Prostate gland (tissue), 1 donor: ENCODE measurements around the gene TMEM198.

ENCODE experiments used
- POLR2A ChIP-seq: fragments of 450-650 bp; IDR thresholded peaks from one replicate; pipeline ENCODE4 v1.6.1; 2016; ENCODE audit warnings: antibody characterized with exemption, mild to moderate bottlenecking
- POLR2AphosphoS5 ChIP-seq: sonication (generic); formaldehyde crosslinking; IDR thresholded peaks from one replicate; pipeline ENCODE4 v1.6.1; 2017; ENCODE audit warnings: antibody characterized with exemption

GRCh38 chr2:219498280-219499057 is 45.4 kb upstream of the TMEM198 start, which contains the start of gene GMPPA:
- TF ChIP-seq POLR2A = peak; percentile 82
- peak; percentile 99 for TF ChIP-seq POLR2AphosphoS5
